Measurements from ENCODE around the gene RTP3.

Gene RTP3

DNA sequence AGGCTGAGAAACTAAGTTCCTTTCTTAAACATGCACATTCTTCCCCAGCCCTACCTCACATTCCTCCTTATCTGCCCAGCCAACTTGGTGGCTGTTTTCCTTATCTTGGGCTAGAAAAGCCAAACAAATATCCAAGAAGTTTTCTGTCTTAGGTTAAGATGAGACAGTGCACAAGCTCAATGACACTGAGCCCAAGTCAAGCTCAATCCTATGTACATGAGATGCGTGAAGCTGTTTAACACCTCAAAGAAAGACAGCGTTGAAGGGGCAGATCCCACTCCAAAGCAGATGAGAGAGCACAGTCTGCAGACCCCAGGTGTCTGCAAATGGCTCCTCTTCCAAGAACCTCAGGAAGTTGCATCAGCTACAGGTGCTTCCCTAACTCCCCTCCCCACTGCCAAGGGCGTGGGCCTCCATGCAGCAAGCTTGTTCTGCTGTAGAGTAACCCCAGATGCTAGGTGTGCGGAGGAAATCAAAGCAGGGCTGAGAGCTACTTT is 51.7 kb downstream of the RTP3 start:
- DNase-seq, result no peak

DNA sequence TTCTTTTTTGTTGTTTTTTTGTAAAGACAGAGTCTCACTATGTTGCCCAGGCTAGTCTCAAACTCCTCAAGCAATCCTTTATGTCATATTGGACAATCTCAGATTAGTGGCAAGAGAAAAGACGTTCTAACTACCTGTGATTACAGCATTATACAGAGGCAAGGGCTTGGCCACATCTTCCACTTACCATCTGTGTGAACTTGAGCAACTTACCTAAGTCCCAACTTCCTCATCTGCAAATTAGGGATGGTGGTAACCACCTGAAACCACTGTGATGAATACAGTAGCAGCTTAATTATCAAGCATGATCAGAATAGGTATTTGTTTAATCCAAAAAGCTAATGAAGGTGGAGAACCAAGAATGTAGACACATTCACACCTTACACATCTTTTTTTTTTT is 52.2 kb downstream of the RTP3 start:
- DNase-seq, result no peak
